ENCODE results near the gene SKIL.

SKIL gene

DNA sequence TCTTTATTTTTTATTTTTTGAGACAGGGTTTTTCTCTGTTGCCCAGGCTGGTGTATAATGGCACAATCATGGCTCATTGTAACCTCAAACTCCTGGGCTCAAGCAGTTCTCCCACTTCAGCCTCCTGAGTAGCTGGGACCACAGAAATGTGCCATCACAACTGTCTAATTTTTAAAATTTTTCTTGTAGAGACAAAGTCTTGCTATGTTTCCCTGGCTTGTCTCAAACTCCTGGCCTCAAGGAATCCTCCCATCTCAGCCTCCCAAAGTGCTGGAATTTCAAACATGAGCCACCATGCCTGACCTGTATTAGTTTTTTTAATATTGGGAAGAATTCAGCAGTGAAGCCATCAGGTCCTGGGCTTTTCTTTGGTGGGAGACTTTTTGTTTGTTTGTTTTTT lies 47.6 kb downstream of the SKIL start:
- FAIRE-seq: no peak

DNA sequence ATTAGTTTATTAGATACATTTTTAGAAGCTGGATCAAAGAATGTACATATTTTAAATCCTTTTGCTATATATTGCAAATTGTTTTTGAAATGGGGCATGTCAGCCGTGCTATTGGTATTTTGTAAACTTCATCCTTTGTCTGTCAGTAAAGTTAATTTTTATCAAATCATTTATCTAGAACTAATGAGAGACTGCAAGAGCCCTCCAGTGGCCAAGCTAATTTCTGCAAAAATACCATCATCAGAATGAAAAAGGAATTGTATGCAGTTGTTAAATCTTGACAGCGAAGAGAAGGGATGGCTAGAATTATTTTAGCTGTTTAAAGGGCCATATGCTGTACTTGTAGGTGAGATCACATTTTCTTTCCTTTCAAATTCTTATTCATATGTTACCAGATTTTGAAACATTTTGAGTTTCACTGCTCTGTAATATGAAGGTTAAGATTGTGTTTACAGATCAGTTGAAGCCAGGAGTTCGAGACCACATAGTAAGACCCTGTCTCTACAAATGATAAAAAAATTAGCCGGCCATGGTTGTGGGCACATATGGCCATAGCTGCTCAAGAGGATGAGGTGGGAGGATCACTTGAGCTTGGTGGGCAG lies 53.0 kb downstream of the SKIL start:
- peak; percentile 39 for FAIRE-seq

GRCh38 chr3:170413291-170413690 lies 55.8 kb downstream of the SKIL start:
- no peak for FAIRE-seq

GRCh38 chr3:170414202-170414663 lies 56.7 kb downstream of the SKIL start:
- peak; percentile 85 for FAIRE-seq

DNA sequence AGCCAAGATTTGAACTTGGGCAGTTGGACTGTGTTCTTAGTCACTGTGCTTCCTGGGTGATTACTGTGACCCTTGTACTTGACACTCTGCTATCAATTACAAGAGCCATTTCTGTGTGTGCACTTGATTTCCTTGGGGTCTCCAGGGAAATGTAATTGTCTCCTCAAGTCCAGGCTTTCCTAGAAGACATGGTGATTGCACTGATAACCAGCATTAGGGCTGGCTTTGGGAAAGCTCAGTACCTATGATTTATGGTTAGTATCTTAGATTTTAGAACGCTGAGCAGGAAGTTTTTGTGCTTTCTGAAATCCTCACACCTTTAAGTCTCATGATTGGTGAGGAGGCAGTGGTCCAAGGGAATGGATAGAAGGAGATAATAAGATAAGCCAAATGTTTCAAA lies 59.6 kb downstream of the SKIL start:
- FAIRE-seq: no peak

GRCh38 chr3:170418422-170419398 lies 61.2 kb downstream of the SKIL start, which contains the start of gene CLDN11:
Gene CLDN11 (plus strand): TSS chr3:170418868. CDS start chr3:170419067, 199 bp downstream.
- no peak for FAIRE-seq

GRCh38 chr3:170419557-170420087 lies 62.1 kb downstream of the SKIL start:
- FAIRE-seq: no peak

GRCh38 chr3:170420307-170420821 lies 62.8 kb downstream of the SKIL start:
- FAIRE-seq: no peak

DNA sequence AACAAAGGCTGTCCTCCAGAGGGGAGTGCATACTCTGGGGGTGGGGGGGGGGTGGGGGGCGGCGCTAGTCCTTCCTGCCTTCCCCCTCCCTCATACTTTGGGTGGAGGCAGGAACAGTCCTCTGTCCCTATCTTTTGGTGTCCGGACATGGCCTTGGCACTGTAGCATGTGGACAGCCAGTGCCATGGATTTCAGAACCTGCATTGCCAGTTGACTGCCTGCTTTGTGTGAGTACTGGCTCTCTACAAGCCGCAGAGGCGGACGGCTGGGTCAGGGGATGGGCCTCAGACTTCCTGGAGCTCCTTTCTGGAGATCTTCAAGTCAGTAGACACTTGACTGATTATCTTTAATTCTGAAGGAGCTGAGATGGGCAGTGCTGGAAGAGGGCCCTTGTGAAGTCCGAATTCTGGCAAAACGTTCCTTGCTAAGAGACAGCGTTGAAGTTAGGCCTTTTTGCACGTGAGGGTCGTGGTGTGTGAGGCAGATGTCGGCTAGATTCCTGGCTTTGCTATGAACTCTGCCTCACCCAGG lies 63.7 kb downstream of the SKIL start:
- FAIRE-seq: no peak

DNA sequence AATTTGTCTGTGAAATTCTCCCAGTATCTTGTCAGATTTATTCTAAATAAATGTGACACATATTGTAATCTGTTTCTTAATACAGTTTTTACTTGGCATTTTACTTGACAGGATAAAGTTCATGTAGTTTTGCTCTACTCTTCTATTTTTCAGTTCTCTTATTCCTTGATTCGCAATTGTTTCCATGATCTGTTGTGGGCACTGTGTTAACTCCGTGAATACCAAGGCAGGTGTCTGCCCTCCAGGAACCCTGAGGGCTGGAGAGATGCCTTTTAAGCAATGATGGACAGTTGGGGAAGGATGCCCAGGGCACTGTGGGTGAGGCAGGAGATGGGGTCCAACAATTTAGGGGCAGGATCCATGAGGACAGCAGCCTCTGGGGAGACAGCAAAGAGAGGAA lies 64.2 kb downstream of the SKIL start:
- FAIRE-seq: no peak

GRCh38 chr3:170423001-170423615 lies 65.6 kb downstream of the SKIL start:
- no peak for FAIRE-seq

- FAIRE-seq: no peak
Measured at GRCh38 chr3:170424879-170425278, 67.4 kb downstream of the SKIL start.

GRCh38 chr3:170425491-170426239 lies 68.2 kb downstream of the SKIL start:
- FAIRE-seq: no peak

DNA sequence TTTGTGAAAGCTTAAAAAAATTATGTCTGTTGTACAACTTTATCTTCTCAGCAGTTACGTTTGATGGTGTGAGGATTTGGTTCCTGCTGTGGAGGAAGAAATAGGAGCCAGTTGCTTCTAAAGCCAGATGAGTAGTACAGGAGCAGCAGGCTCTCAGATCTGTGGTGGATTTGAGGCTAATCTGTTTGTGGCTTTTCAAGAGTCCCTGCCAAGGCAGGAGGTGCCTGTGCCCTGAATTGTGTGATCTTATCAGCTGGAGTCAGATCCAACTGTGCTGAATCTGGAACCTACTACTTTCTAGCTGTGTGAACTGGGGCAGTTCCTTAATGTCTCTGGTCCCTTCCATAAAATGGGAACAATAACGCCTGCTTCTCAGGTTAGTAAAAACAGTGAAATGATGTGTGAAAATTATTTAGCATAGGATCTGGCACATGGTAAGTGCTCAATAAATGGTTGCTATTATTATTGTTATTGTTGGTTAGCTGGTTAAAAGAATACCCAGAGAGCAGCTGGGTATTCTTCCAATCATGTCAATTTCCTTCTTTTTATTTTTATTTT lies 68.8 kb downstream of the SKIL start:
- no peak for FAIRE-seq

- FAIRE-seq: no peak
Measured at GRCh38 chr3:170428095-170428494, 70.6 kb downstream of the SKIL start.

DNA sequence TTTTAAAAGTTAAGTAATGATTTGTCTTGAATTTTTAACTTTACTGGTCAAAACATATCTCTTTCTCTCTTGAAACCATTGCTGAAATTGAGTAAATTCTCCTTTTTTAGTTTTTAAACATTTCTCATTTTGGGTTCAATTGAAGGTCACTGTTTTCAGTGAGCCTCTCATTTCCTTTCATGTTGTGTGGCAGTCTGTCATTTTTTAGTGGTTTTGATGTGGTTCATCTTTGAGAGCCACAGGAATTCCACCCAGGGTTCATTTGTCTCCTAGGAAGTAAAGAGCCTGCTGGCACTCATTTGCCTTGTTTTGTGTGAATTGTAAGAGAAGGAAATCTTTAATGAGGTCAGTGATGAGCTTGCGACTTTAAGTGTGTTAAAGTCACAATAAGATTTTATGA lies 71.5 kb downstream of the SKIL start:
- no peak for FAIRE-seq

DNA sequence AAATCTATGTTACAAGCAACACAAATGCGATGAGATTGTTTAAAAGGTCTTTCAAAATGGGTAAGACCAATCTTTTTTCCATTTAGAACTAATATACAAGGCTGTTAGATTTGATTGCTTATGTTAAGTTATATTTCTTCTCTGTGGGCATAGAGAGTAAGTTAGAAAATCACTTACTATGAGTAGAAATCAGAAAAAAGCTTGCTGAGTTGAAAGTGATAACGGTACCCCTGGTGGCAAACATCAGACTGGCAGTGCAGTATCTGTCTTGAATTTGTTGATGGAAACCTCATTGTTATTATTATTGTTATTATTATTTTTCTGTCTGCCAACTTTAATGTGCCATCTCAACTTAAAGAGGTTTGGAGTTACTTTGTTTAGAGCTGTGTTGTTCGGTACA lies 73.5 kb downstream of the SKIL start:
- FAIRE-seq: no peak

- no peak for FAIRE-seq
Measured at GRCh38 chr3:170432416-170432815, 74.9 kb downstream of the SKIL start.

DNA sequence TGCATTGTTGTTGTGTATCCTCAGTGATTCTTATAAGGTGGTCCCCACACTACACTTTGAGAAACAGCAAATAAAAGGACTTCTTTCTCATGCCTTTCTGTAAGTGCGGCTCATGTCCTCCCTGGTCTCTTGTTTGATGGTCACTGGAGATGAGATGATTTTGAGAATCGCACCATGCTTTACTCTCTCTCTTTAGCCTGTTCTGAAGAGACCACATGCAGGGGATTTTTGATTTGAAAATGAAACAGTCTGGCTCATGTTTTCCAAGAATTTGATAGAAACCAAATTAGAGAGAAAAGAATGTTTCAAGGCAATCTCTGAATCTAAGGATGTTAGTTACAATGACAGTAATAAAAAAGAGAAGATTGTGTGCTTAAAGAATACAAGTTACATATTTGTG lies 79.2 kb downstream of the SKIL start:
- FAIRE-seq: no peak

DNA sequence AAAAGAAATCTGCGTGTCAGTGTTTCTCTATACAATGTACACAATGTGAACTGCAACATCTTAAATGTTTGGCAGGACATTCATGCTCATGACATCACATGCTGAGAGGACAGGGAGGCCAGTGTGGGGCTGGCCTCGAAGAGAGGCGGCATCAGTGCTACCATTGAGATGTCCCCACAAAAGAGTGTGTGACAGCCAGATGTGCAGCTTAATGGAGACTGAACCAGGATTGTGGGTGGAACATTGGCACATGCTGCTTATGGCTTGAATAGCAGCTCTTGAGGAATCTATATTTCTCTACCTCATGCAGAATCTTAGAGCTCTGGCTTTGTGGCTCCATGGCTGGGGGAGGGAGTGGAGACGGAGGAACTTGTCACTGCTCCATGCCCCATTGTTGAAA lies 79.7 kb downstream of the SKIL start:
- no peak for FAIRE-seq

- FAIRE-seq: no peak
Measured at GRCh38 chr3:170437696-170438407, 80.3 kb downstream of the SKIL start.
